ENCODE measurements around the gene SGMS2.

DNA sequence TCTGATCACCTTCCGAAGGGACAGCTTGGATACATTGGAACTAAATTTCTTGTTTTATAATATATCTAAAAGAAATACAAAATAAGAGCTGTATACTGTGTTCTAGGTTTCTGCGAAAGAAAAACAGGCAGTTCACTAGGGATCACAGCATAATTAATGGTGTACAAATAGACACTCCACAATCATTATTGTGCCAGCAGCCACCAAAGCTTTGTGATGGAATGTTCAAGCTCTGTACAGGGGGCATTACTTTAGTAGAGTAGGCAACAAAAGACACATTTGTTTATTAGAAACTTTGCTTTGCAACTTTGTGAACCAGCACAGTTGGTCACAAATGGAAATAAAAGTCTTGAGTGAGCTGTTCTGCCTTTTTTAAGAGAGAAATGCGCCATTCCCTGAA, 49.3 kb downstream of the SGMS2 start:
- TF ChIP-seq, protein P1, sequence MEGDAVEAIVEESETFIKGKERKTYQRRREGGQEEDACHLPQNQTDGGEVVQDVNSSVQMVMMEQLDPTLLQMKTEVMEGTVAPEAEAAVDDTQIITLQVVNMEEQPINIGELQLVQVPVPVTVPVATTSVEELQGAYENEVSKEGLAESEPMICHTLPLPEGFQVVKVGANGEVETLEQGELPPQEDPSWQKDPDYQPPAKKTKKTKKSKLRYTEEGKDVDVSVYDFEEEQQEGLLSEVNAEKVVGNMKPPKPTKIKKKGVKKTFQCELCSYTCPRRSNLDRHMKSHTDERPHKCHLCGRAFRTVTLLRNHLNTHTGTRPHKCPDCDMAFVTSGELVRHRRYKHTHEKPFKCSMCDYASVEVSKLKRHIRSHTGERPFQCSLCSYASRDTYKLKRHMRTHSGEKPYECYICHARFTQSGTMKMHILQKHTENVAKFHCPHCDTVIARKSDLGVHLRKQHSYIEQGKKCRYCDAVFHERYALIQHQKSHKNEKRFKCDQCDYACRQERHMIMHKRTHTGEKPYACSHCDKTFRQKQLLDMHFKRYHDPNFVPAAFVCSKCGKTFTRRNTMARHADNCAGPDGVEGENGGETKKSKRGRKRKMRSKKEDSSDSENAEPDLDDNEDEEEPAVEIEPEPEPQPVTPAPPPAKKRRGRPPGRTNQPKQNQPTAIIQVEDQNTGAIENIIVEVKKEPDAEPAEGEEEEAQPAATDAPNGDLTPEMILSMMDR (IDR thresholded peaks at IDR 0.05): no peak
- no peak for TF ChIP-seq EZH2 (IDR thresholded peaks at IDR 0.05; ENCODE audit: borderline replicate concordance, insufficient read depth, low read depth, low read length, poor library complexity, severe bottlenecking)

Data from B cell (primary cell).